ENCODE results near the gene MEIKIN. TPM values are rescaled to one million over a fixed set of nuclear protein-coding genes. Genes with fewer than 3 reads are reported as not detected.
"Not testable (repeated sequence)": the region's sequence is repeated elsewhere in the genome, so short reads cannot be mapped to it uniquely, and the experiment has no call there.

MEIKIN gene
- total and polyA plus RNA-seq, 7 donors, result 0.77 TPM; not detected in 6

DNA sequence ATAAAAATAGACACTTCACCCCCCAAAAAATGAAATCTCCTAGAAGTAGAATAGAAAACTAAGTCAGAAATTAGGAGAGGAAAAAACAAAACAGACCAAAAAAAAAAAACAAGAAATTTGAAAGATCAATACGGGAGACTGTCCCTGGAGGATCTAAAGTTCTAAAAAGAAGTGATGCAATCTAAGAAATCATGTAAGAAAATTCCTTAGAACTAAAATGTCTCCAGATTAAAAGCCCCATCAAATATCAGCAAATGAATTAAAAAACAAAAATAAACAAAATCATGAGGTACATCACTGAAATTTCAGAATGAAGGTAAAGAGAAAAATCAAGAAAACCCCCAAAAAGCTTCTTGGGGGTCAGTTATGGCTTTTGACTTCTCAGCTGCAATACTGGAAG lies 162.1 kb downstream of the MEIKIN start:
- peak overlapping the region; percentile 3 for H3K27ac ChIP-seq
- H3K9me3 ChIP-seq, result no peaks in the 10 kb centered on the region
- no peak for ATAC-seq
- H3K27me3 ChIP-seq (ENCODE audit: insufficient read depth in 3 of 3, low read length in 2 of 3), result no peaks in the 10 kb centered on the region
- H3K4me1 ChIP-seq, result peaks cover 60% of the 10 kb centered on the region
- no peak overlapping the region for H3K4me3 ChIP-seq
- DNase-seq, result no peak
- intact Hi-C loops (cut with DNase I), result no loop called here
- TF ChIP-seq, protein P1, sequence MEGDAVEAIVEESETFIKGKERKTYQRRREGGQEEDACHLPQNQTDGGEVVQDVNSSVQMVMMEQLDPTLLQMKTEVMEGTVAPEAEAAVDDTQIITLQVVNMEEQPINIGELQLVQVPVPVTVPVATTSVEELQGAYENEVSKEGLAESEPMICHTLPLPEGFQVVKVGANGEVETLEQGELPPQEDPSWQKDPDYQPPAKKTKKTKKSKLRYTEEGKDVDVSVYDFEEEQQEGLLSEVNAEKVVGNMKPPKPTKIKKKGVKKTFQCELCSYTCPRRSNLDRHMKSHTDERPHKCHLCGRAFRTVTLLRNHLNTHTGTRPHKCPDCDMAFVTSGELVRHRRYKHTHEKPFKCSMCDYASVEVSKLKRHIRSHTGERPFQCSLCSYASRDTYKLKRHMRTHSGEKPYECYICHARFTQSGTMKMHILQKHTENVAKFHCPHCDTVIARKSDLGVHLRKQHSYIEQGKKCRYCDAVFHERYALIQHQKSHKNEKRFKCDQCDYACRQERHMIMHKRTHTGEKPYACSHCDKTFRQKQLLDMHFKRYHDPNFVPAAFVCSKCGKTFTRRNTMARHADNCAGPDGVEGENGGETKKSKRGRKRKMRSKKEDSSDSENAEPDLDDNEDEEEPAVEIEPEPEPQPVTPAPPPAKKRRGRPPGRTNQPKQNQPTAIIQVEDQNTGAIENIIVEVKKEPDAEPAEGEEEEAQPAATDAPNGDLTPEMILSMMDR (IDR thresholded peaks at IDR 0.05), result no peak
- peaks cover 0 to 7% of the 10 kb centered on the region in 2 donors for H3K36me3 ChIP-seq (ENCODE audit: insufficient read depth in 1 of 2, low read depth in 1 of 2)
- WGBS, 3 donors, result 66 to 85% (median 67%) methylated on average over 1 of the region's 1 CpG

GRCh38 chr5:131782717-131783116 lies 162.7 kb downstream of the MEIKIN start:
- no peaks in the 10 kb centered on the region for H3K27me3 ChIP-seq (ENCODE audit: insufficient read depth in 3 of 3, low read length in 2 of 3)
- DNase-seq, result no peak
- H3K9me3 ChIP-seq, result no peaks in the 10 kb centered on the region
- WGBS, 3 donors, result 93 to 96% (median 96%) methylated on average over 11 of the region's 11 CpGs
- peaks cover 54% of the 10 kb centered on the region for H3K4me1 ChIP-seq
- H3K4me3 ChIP-seq, result no peak overlapping the region
- ATAC-seq, result no peak
- TF ChIP-seq, protein P1 (IDR thresholded peaks at IDR 0.05), result no peak
- intact Hi-C loops (cut with DNase I), result no loop called here
- peaks cover 0 to 7% of the 10 kb centered on the region in 2 donors for H3K36me3 ChIP-seq (ENCODE audit: insufficient read depth in 1 of 2, low read depth in 1 of 2)
- no peak overlapping the region for H3K27ac ChIP-seq

DNA sequence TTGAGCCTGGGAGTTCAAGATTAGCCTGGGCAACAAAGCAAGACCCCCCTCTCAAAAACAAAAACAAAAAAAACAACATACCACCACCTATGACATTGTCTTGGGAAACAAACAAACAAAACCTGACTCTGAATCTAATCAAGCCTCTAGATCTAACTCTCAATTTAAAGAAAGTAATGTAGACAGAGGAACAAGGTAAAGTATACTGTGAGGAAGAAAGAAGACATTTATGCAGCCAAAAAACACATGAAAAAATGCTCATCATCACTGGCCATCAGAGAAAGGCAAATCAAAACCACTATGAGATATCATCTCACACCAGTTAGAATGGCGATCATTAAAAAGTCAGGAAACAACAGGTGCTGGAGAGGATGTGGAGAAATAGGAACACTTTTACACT lies 167.3 kb downstream of the MEIKIN start:
- H3K9me3 ChIP-seq; H3K27ac ChIP-seq; DNase-seq; H3K36me3 ChIP-seq (ENCODE audit: insufficient read depth in 1 of 2, low read depth in 1 of 2); ATAC-seq; intact Hi-C loops (cut with DNase I); H3K27me3 ChIP-seq (ENCODE audit: insufficient read depth in 3 of 3, low read length in 2 of 3); H3K4me3 ChIP-seq: not testable (repeated sequence)
- no CpG with 5 or more reads among the region's 1 CpG for WGBS, 3 donors
- H3K4me1 ChIP-seq, result peaks cover 66% of the 10 kb centered on the region

GRCh38 chr5:131776450-131776849 lies 169.0 kb downstream of the MEIKIN start:
- Histone ChIP-seq H3K4me3 (no peak overlapping the region), H3K27ac (peak overlapping the region; percentile 72), H3K9me3 (no peaks in the 10 kb centered on the region), H3K36me3 (ENCODE audit: insufficient read depth in 1 of 2, low read depth in 1 of 2) (no peaks in the 10 kb centered on the region), H3K4me1 (peaks cover 72% of the 10 kb centered on the region), H3K27me3 (ENCODE audit: insufficient read depth in 3 of 3, low read length in 2 of 3) (no peaks in the 10 kb centered on the region)
- intact Hi-C loops (cut with DNase I), result no loop called here
- WGBS, 3 donors, result 24 to 43% (median 32%) methylated on average over 1 of the region's 1 CpG
- no peak for DNase-seq
- peak in 1 of 4 donors; percentile 29 for ATAC-seq
- TF ChIP-seq, protein P1 (IDR thresholded peaks at IDR 0.05), result no peak

- peaks cover 69% of the 10 kb centered on the region for H3K4me1 ChIP-seq
- no peaks in the 10 kb centered on the region for H3K27me3 ChIP-seq (ENCODE audit: insufficient read depth in 3 of 3, low read length in 2 of 3)
- TF ChIP-seq, protein P1 (IDR thresholded peaks at IDR 0.05), result no peak
- DNase-seq (no peak), ATAC-seq (peak; percentile 72 to 89 (median 84))
- WGBS, 3 donors, result 28 to 38% (median 29%) methylated on average over 4 of the region's 4 CpGs
- H3K27ac ChIP-seq, result peak overlapping the region; percentile 72
- H3K36me3 ChIP-seq (ENCODE audit: insufficient read depth in 1 of 2, low read depth in 1 of 2), result no peaks in the 10 kb centered on the region
- peak overlapping the region; percentile 45 for H3K4me3 ChIP-seq
- intact Hi-C loops (cut with DNase I), result no loop called here
- no peaks in the 10 kb centered on the region for H3K9me3 ChIP-seq
Measured at GRCh38 chr5:131774652-131775367, 170.7 kb downstream of the MEIKIN start.
